ENCODE results near the gene CREB3L1.

DNA sequence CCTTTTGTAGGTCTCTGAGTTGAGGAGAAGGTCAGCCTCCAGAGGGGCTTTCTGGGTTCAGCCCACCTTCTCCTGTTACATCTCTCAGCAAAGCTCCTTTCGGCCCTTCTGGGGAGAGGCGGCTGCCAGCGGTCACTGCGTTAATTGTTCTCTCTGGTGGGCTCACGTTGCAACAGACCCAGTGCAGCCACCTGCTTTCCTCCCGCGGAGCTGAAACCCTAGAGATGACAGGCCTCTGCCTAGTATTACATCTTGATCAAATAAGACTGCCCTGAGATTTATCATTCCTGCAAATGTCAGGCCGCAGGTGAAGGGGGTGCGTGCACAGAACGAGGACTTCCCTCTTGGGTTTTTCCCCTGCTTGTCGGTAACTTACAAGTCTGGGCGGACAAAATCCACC lies 43.2 kb upstream of the CREB3L1 start:
- TF ChIP-seq, protein P1, sequence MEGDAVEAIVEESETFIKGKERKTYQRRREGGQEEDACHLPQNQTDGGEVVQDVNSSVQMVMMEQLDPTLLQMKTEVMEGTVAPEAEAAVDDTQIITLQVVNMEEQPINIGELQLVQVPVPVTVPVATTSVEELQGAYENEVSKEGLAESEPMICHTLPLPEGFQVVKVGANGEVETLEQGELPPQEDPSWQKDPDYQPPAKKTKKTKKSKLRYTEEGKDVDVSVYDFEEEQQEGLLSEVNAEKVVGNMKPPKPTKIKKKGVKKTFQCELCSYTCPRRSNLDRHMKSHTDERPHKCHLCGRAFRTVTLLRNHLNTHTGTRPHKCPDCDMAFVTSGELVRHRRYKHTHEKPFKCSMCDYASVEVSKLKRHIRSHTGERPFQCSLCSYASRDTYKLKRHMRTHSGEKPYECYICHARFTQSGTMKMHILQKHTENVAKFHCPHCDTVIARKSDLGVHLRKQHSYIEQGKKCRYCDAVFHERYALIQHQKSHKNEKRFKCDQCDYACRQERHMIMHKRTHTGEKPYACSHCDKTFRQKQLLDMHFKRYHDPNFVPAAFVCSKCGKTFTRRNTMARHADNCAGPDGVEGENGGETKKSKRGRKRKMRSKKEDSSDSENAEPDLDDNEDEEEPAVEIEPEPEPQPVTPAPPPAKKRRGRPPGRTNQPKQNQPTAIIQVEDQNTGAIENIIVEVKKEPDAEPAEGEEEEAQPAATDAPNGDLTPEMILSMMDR (IDR thresholded peaks at IDR 0.05; ENCODE audit: insufficient read depth, low read length, poor library complexity, severe bottlenecking), result no peak
- TF ChIP-seq EZH2phosphoT487 (conservative IDR thresholded peaks at IDR 0.05; ENCODE audit: low read length), result no peak
